Pulmonary artery endothelial cell (primary cell): Measurements from ENCODE around the gene HEXIM2. TPM values are rescaled to one million over a fixed set of nuclear protein-coding genes. Genes with fewer than 3 reads are reported as not detected.
"Not testable (repeated sequence)": the region's sequence is repeated elsewhere in the genome, so short reads cannot be mapped to it uniquely, and the experiment has no call there.

Experiments used
- DNase-seq: peaks from one replicate; pipeline ENCODE4 v3.0.0-alpha.2; 2011; ENCODE audit warnings: low read depth, low spot score
- total RNA-seq: library from RNA; depleted of rRNA; stranded (reverse); fragments of >200 nt; gene quantifications from 2 replicates; pipeline ENCODE4 v1.2.3, GENCODE V29; 2014

The HEXIM2 gene
- total RNA-seq, 1 donor from 2014 or later = 3.0 TPM

- DNase-seq = no peak
These were observed 7.5 kb downstream of the HEXIM2 start for GRCh38 chr17:45168991-45169752.

GRCh38 chr17:45170280-45170930 lies 8.7 kb downstream of the HEXIM2 start:
- no peak for DNase-seq

- no peak for DNase-seq
These were observed 9.3 kb downstream of the HEXIM2 start for GRCh38 chr17:45170931-45171337.

GRCh38 chr17:45171338-45172231 lies 9.9 kb downstream of the HEXIM2 start:
- DNase-seq = no peak

- DNase-seq = no peak
These were observed 10.5 kb downstream of the HEXIM2 start for GRCh38 chr17:45172232-45172540.

- DNase-seq = no peak
These were observed 11.0 kb downstream of the HEXIM2 start for GRCh38 chr17:45172541-45173286.

- DNase-seq = no peak
These were observed 14.1 kb downstream of the HEXIM2 start for GRCh38 chr17:45175759-45176115.

- DNase-seq = no peak
These were observed 15.9 kb downstream of the HEXIM2 start for GRCh38 chr17:45177563-45177962.

GRCh38 chr17:45184144-45184543 lies 22.5 kb downstream of the HEXIM2 start:
- DNase-seq = no peak

- DNase-seq = no peak
These were observed 25.2 kb downstream of the HEXIM2 start for GRCh38 chr17:45186801-45187354.

- DNase-seq = no peak
These were observed 27.3 kb downstream of the HEXIM2 start for GRCh38 chr17:45189009-45189408.

- no peak for DNase-seq
These were observed 29.0 kb downstream of the HEXIM2 start for GRCh38 chr17:45190503-45191255.

- no peak for DNase-seq
These were observed 33.7 kb downstream of the HEXIM2 start for GRCh38 chr17:45195424-45195823.

- DNase-seq = no peak
These were observed 35.4 kb downstream of the HEXIM2 start for GRCh38 chr17:45197108-45197507.

GRCh38 chr17:45197555-45198334 lies 36.1 kb downstream of the HEXIM2 start:
- peak; percentile 45 for DNase-seq

GRCh38 chr17:45200701-45201100 lies 39.0 kb downstream of the HEXIM2 start:
- DNase-seq = no peak

GRCh38 chr17:45201457-45201856 lies 39.8 kb downstream of the HEXIM2 start:
- no peak for DNase-seq

GRCh38 chr17:45201880-45202279 lies 40.2 kb downstream of the HEXIM2 start:
- DNase-seq = not testable (repeated sequence)

GRCh38 chr17:45218895-45219661 lies 57.4 kb downstream of the HEXIM2 start:
- peak; percentile 39 for DNase-seq
